ENCODE measurements around the gene HERPUD2. TPM values are rescaled to one million over a fixed set of nuclear protein-coding genes. Genes with fewer than 3 reads are reported as not detected.
A peak's percentile ranks its signal among the peaks of the same experiment; 100 is the strongest.
"Not testable (repeated sequence)": the region's sequence is repeated elsewhere in the genome, so short reads cannot be mapped to it uniquely, and the experiment has no call there.

Gene HERPUD2
- total RNA-seq, 1 donor from 2014 or later = 29.8 TPM

DNA sequence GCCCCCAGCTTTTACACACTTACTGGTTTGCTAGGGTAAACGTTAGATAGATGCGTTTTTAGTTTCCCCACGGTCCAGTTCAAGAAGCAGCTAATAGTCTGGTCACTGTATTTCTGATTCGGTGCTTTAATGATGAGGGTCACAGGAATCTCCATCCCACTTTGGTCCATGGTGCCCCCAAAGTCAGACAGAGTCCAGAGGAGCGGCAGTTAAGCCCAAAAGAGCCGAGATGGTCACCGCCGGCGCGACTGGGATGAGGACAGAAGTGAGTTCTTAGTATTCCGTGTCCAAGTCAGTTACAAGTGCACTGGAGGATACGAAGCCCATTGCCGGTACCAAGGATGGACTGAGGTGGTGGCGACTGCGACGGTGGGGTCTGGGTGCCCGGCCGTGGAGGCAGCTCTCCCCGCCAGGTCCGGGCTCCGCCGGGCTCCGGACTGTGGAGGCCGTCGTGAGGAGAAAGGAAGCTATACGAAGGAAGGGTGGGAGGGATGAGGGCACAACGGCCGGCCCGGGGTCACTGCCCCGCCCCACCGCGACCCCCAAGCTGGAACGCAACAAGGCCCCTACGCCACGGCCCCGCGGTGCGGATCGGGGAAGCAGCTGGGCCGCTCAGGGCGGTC lies 663 bp downstream of the HERPUD2 start:
- Mint-ChIP-seq H3K4me3 (peak overlapping the region; percentile 96), H3K27me3 (no peaks in the 10 kb centered on the region), H3K36me3 (peaks cover 42% of the 10 kb centered on the region), H3K9me3 (peaks cover 5% of the 10 kb centered on the region), H3K4me1 (ENCODE audit: unreplicated experiment) (peaks cover 44% of the 10 kb centered on the region), H3K27ac (peak overlapping the region; percentile 91)
- TF ChIP-seq, protein P1, sequence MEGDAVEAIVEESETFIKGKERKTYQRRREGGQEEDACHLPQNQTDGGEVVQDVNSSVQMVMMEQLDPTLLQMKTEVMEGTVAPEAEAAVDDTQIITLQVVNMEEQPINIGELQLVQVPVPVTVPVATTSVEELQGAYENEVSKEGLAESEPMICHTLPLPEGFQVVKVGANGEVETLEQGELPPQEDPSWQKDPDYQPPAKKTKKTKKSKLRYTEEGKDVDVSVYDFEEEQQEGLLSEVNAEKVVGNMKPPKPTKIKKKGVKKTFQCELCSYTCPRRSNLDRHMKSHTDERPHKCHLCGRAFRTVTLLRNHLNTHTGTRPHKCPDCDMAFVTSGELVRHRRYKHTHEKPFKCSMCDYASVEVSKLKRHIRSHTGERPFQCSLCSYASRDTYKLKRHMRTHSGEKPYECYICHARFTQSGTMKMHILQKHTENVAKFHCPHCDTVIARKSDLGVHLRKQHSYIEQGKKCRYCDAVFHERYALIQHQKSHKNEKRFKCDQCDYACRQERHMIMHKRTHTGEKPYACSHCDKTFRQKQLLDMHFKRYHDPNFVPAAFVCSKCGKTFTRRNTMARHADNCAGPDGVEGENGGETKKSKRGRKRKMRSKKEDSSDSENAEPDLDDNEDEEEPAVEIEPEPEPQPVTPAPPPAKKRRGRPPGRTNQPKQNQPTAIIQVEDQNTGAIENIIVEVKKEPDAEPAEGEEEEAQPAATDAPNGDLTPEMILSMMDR (conservative IDR thresholded peaks at IDR 0.05) = no peak
- DNase-seq (ENCODE audit: extremely low spot score, unreplicated experiment) = no peak

DNA sequence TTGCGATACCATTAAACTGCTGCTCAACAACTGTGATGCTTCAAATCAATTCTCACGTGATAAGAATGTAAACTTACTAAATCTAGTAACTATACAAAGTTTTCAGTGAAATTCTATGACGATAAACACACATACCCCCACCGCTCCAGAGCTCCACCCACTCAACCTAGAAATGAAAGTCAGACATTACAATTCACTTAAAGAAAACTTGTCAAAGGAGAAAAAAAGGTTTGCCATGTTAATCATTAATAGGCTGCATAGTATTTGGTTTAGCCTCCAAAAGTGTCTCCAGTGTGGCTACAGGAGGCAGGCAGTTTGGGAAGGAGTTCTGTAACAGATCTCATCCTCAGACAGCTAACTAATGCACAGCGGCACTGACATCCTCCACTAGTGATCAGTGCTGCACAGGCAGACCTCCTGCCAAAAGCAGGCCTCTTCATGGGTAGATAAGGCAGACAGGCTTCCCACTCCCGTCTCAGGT lies 3.1 kb downstream of the HERPUD2 start:
- TF ChIP-seq, protein P1 (conservative IDR thresholded peaks at IDR 0.05) = no peak
- H3K4me1 Mint-ChIP-seq (ENCODE audit: unreplicated experiment) = peaks cover 50% of the 10 kb centered on the region
- peak overlapping the region; percentile 66 for H3K27ac Mint-ChIP-seq
- DNase-seq (ENCODE audit: extremely low spot score, unreplicated experiment) = no peak
- peaks cover 49% of the 10 kb centered on the region for H3K36me3 Mint-ChIP-seq
- H3K4me3 Mint-ChIP-seq = peak overlapping the region; percentile 96
- H3K27me3 Mint-ChIP-seq = no peaks in the 10 kb centered on the region
- H3K9me3 Mint-ChIP-seq = peaks cover 10% of the 10 kb centered on the region

GRCh38 chr7:35691366-35691765 lies 3.6 kb downstream of the HERPUD2 start:
- no peak overlapping the region for H3K27ac Mint-ChIP-seq
- peaks cover 47% of the 10 kb centered on the region for H3K36me3 Mint-ChIP-seq
- TF ChIP-seq, protein P1 (conservative IDR thresholded peaks at IDR 0.05) = no peak
- H3K9me3 Mint-ChIP-seq = peaks cover 10% of the 10 kb centered on the region
- no peaks in the 10 kb centered on the region for H3K27me3 Mint-ChIP-seq
- no peak for DNase-seq (ENCODE audit: extremely low spot score, unreplicated experiment)
- peaks cover 46% of the 10 kb centered on the region for H3K4me1 Mint-ChIP-seq (ENCODE audit: unreplicated experiment)
- peak overlapping the region; percentile 72 for H3K4me3 Mint-ChIP-seq

GRCh38 chr7:35690614-35691013 lies 4.3 kb downstream of the HERPUD2 start:
- not testable (repeated sequence) for H3K9me3 Mint-ChIP-seq; H3K27ac Mint-ChIP-seq; H3K4me3 Mint-ChIP-seq; H3K27me3 Mint-ChIP-seq; DNase-seq (ENCODE audit: extremely low spot score, unreplicated experiment)
- Mint-ChIP-seq H3K4me1 (ENCODE audit: unreplicated experiment) (peaks cover 46% of the 10 kb centered on the region), H3K36me3 (peaks cover 46% of the 10 kb centered on the region)

GRCh38 chr7:35685781-35686180 lies 9.2 kb downstream of the HERPUD2 start:
- TF ChIP-seq, protein P1 (conservative IDR thresholded peaks at IDR 0.05) = no peak
- no peak overlapping the region for H3K27ac Mint-ChIP-seq
- H3K4me3 Mint-ChIP-seq = no peak overlapping the region
- peaks cover 17% of the 10 kb centered on the region for H3K4me1 Mint-ChIP-seq (ENCODE audit: unreplicated experiment)
- H3K9me3 Mint-ChIP-seq = peaks cover 11% of the 10 kb centered on the region
- peaks cover 44% of the 10 kb centered on the region for H3K36me3 Mint-ChIP-seq
- H3K27me3 Mint-ChIP-seq = no peaks in the 10 kb centered on the region
- no peak for DNase-seq (ENCODE audit: extremely low spot score, unreplicated experiment)

DNA sequence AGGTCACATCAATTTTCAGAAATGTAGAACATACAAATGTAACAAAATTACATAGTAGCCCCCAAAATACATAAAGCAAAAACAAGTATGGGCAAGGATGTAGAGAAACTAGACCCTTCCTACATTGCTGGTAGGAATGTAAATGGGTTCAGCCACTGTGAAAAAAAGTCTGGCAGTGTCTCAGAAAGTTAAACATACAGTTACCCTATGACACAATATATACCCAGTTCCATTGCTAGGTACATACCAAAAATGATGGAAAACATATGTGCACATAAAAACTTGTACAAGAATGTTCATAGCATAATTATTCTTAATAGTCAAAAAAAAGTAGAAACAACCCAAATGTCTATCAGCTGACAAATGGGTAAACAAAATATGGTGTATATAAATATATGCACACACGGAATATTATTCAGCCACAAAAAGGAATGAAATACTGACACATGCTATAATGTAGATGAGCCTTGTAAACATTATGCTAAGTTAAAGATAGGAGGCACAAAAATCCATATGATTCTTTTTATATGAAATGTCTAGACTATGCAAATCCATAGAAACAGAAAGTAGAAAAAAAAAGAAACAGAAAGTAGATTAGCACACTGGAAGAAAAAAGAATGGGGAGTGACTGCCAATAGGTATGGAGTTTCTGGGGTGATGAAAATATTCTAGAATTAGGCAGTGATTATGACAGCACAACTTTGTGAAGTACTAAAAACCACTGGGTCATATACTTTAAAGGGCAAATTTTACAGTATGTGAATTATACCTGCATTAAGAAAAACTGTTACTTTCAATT lies 13.5 kb downstream of the HERPUD2 start:
- no peak for DNase-seq (ENCODE audit: extremely low spot score, unreplicated experiment)
- H3K27me3 Mint-ChIP-seq = no peaks in the 10 kb centered on the region
- H3K36me3 Mint-ChIP-seq = peaks cover 29% of the 10 kb centered on the region
- no peak overlapping the region for H3K4me3 Mint-ChIP-seq
- TF ChIP-seq, protein P1 (conservative IDR thresholded peaks at IDR 0.05) = no peak
- no peaks in the 10 kb centered on the region for H3K4me1 Mint-ChIP-seq (ENCODE audit: unreplicated experiment)
- no peak overlapping the region for H3K27ac Mint-ChIP-seq
- H3K9me3 Mint-ChIP-seq = peaks cover 6% of the 10 kb centered on the region
